Left renal cortex interstitium (tissue), 4 donors: ENCODE data around the gene SMYD3. TPM values are rescaled to one million over a fixed set of nuclear protein-coding genes. Genes with fewer than 3 reads are reported as not detected.
"Not testable (repeated sequence)": the region's sequence is repeated elsewhere in the genome, so short reads cannot be mapped to it uniquely, and the experiment has no call there.

Source experiments
- DNase-seq, 4 donors: peaks; one replicate each; pipeline ENCODE4 v3.0.0-alpha.2; 2013; ENCODE audit warnings: low read depth in 4 of 4, low spot score in 2 of 4, missing footprints in 1 of 4
- polyA plus RNA-seq, 4 donors: library from polyadenylated mRNA; unstranded; fragments of 120-200 nt; gene quantifications; one replicate each; pipeline ENCODE4 v1.2.1, GENCODE V29; 2013; ENCODE audit not compliant: insufficient read length in 4 of 4

The SMYD3 gene
- polyA plus RNA-seq, 4 donors = 23.8 to 31.7 (median 27.7) TPM

DNA sequence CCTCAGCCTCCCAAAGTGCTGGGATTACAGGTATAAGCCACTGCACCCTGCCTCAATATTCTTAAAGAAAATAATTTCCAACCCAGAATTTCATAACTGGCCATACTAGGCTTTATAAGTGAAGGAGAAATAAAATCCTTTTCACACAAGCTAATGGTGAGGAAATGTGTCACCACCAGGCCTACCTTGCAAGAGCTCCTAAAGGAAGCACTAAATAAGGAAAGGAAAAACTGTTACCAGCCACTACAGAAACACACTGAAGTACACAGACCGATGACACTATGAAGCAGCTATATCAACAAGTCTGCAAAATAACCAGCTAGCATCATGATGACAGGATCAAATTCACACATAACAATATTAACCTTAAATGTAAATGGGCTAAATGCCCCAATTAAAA lies 565.3 kb downstream of the SMYD3 start:
- not testable (repeated sequence) for DNase-seq

DNA sequence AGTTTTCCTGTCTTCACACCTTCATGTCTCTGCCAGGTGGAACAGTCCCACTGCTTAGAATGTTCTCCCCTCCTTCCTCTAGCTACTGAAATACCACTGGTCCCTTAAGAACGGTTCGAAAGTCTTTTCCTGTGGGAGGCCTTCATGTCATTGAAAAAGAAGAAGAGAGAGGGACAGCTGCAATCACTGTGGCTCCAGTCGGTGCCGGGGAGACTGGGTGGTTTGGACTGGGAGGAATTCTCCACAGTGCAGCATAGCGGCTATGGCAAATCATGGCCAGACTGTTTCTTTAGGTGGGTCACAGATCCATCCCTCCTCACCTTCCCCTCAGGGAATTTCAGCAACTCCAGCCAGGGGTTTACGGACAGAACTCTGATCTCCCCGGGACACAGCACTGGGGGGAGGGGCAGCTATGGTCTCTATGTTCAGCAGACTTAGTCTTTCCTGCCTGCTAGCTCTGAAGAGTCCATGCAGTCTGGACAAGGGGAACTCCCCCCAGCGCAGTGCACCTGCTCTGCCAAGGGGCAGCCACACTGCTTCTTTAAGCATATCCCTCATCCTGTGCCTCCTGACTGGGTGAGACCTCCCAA lies 567.2 kb downstream of the SMYD3 start:
- DNase-seq = no peak

DNA sequence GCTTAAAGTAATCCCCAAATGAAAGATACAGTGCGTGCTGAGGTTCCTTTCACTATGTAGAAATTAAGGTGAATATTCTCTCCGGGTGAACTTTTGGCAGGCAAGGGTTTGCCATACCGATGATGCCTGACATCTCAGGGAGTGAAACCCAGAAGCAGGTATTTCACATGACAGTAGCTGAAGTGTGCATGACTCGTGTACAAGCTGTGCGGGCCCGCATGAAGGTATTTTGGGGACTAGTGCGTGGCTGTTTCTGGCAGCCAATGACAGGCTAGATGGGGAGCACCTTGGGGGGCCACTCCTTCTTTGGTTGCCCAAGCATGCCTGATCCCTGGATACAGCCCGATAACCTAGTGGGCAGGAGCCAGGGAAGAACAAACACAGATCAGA lies 569.0 kb downstream of the SMYD3 start:
- no peak for DNase-seq

DNA sequence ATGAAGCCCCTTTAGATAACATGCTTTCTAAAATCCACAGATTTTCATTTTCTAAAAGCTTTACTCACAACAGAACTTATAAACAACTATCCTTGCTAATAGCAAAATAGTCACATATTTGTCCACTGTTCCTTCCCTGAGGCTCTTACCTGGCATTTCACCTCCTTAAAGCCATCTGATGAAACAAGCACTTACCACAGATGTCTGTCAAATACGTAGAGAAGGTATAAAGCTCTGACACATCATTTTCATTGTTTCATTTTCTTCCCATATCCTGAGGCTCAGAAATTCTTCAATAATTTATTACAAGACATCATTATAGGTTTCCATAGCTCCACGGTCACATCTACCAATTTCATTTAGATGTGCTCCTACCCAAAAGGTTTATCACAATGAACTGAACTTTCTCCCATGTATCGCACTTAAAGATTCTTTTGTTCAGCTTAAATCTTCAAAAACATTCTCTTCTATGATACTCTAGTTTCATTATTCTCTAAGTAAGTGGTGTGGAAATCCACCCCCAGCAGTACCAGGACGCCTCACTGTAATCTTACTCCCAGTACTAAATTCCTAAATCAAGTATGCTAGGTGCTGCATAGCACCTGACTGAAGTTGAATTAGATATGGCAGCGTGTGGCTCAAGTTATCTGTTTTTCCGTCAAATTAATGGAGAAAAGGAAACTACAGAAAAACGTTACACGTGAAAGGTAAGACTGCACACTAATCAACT lies 569.6 kb downstream of the SMYD3 start:
- DNase-seq = no peak

DNA sequence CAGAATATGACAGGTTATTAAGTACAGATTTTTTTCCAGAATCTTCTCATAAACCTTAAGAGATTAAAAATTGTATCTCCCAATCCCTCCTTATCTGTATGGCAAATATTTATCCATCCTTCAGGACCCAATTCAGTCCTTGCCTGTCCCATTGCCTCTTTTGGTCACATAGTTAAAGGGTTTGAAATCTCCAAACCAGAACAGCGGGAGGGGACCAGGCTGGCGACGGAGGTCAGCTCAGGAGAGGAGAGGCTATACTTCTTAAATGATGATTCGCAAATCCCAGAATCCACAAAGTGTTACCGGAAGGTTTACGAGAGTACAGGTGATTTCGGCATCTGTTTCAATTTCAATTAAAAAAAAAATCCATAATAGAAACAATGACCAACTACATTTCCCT lies 572.7 kb downstream of the SMYD3 start:
- no peak for DNase-seq

DNA sequence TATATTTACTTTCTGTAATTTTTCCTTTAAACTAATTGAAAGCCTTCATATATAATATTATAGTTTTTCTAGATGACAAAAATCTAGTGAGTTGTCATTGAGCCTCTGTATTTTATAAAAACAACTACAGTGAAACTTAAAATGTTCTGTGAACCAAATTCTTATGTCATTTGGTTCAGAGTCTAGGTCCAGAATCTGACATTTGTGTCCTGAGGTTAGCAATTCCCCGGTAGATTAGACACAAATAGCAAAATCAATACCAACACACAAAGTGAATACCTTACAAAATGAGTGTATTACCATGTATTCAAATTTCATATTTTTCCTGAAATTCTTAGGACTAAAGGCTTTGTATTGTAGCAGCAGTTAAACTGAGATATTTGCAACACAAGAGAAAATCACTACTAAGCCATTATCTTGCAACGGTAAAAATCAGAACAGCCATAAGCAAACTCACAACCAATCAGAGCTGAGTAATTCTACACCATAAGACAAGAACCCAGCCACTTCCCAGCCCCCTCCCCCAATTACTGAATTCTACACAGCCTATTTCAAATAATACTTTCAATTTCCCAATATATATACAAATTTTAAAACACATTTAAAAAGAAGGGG lies 573.5 kb downstream of the SMYD3 start:
- DNase-seq = no peak

GRCh38 chr1:245932302-245932972 lies 574.6 kb downstream of the SMYD3 start:
- no peak for DNase-seq

GRCh38 chr1:245931450-245931849 lies 575.6 kb downstream of the SMYD3 start:
- DNase-seq = no peak

DNA sequence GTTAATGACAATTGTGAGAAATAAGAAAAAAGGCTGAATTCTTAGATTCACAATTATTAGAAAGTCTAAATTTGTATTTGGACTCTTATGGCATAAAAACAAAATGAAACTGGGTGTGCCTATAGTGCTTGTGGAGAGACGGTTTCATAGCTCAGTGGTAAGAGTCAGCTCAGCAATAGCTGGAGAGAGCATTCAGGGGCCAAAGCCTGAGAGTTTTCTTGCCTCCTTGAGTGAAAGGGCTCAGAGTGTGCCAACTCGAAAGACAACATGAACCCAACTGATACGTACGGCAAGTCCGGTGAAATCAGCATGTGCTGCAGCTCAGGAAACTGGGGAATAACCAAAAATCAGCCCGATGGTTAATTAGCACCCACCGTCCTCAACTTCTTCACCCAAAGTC lies 577.9 kb downstream of the SMYD3 start:
- no peak for DNase-seq

DNA sequence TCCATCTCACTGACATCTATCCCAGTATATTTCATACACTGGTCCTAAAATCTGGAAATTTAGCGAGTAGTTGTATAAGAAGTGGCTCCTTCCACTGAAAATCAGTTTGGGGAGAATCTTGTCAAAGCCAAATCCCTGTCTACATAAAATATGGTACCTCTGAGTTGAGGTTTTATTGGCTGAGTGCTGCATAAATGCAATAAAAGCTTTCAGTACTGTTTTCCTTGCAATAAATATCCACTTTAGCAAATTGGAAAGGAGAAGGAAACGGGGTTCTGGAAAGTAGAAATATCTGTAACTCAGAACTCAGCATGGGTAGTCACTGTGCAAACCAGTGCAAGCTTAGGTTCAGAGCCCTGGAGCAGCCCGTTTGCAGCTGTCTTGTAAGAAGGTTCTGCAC lies 580.2 kb downstream of the SMYD3 start:
- DNase-seq = peak in 3 of 4 donors; percentile 5 to 44 (median 34)

DNA sequence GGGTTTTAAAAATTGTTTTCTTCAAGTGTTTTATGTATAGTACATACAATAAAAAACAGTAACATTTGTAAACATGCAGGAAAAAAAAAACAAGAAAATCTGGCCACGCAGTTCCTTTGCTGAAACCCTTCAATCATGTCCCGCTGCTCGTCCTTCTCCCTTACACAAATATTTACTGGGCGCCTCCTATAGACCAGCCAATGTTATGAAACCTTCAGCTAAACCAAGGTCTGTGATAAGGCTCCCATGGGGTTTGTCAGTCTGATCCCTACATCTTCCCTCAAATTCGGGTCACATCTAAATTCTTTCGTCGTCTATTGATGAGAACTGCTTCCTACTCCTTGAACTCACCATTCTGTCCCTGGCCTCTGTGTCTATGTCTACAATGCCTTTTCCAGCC lies 583.9 kb downstream of the SMYD3 start:
- DNase-seq = no peak

GRCh38 chr1:245921417-245921816 lies 585.7 kb downstream of the SMYD3 start:
- no peak for DNase-seq

DNA sequence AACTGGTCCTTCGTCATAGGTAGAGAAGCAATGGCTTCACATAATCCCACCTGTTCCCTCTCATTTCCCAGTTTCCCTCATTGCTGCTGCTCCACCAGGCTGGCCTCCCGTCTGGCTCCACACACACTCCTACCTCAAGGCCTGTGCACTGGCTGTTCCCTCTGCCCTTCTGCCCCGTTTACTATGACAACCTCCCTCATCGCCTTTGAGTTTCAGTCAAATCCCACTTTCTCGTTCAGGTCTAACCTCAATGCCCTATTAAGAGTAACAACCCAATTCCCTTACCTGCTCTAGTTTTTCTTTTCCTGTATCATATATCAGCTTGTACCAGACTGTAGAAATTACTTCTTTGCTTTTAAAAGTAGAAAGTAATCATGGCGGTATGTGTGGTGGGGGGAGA lies 589.7 kb downstream of the SMYD3 start:
- DNase-seq = no peak

GRCh38 chr1:245915841-245916240 lies 591.2 kb downstream of the SMYD3 start:
- no peak for DNase-seq

DNA sequence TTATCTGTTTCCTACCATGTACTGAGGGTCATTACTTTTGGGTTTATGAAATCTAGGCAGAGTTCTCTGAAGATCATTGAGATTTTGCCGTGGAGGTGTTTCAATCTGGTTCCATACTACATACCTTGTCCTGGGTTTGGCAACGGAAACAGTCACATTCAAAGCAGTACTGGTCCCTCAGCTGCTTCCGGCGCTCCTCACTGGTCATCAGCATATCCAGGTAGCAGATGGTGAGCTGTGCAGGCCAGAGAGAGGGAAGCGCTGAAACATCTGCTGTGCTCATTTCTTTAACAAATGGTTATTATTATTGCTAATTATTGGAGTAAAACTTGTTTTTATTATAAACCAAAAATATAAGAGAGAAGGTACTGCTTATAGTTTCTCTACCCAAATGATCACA lies 591.7 kb downstream of the SMYD3 start:
- DNase-seq = no peak

- DNase-seq = no peak
Measured at GRCh38 chr1:245908543-245908942, 598.5 kb downstream of the SMYD3 start.

DNA sequence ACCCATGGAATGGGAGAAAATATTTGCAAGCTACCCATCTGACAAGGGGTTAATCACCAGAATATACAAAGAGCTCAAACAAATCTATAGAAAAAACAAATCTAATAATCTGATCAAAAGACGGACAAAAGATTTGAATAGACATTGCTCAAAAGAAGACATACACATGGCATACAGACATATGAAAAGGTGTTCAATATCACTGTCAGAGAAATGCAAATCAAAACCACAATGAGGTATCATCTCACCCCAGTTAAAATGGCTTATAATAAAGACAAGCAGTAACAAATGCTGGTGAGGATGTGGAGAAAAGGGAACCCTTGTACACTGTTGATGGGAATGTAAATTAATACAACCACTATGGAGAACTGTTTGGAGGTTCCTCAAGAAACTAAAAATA lies 600.9 kb downstream of the SMYD3 start:
- no peak for DNase-seq

DNA sequence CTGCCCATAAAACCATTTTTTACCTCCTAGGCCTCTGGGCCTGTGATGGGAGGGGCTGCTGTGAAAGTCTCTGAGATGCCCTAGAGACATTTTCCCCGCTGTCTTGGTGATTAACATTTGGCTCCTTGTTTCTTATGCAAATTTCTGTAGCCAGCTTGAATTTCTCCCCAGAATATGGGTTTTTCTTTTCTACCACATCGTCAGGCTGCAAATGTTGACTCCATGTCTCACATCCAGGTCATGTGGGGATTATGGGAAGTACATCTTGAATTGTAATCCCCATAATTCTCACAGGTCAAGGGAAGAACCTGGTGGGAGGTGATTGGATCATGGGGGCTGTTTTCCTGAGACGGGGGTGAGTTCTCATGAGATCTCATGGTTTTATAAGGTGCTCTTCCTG lies 603.2 kb downstream of the SMYD3 start:
- no peak for DNase-seq

DNA sequence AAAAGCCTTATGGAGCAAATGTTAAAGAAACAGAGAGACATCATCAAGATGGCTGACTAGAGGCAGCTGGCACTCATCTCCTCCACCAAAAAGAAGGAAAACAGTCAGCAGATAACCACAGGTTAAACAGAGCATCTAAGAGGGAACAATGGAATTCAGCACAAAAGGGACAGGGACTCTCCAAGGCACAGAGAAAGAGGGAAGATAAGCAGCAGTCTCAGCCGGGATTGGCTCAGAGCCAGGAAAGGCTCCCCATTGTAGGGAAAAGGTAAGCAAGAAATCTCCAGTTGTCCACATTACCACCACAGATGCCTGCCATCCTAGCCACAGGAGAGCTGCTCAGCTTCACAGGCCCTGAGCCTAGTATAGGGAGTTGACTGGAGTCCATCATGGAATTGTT lies 605.5 kb downstream of the SMYD3 start:
- no peak for DNase-seq

DNA sequence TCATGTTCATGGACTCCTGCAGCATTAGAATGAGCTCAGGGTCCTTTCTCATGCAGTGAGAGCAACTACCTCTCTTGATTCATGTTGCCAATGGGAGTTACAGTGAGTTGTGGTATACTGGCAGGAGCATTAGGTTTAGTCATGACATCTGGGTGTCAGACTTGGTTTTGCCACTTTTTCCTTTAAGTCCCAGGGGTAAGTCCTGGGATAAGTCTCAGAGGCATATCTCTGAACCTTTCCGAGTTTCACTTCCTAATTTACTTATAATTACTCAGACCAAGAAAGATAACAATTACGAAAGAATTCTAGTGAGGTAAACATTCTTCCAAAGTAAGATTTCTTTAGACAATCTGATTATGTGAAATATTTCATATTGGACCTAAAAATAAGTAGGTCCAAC lies 606.0 kb downstream of the SMYD3 start:
- no peak for DNase-seq

DNA sequence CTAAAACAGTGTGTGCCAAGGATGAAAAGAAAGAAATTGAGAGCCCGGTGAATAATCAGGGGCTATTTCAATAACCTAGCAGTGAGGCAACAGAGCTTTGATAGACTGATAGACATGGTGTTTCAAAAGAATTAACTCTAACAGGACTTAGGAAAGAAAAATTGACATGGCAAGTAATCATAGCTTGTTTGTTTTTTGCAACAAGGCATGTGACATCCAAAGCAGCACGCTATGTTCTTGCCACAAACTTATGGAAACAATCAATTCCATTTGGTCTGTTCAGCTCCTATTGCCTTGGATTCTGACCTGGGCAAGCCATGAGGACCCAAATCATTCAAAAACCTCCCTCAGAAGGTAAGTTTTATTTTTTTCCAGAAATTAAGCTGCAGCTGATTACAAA lies 608.5 kb downstream of the SMYD3 start:
- DNase-seq = no peak

DNA sequence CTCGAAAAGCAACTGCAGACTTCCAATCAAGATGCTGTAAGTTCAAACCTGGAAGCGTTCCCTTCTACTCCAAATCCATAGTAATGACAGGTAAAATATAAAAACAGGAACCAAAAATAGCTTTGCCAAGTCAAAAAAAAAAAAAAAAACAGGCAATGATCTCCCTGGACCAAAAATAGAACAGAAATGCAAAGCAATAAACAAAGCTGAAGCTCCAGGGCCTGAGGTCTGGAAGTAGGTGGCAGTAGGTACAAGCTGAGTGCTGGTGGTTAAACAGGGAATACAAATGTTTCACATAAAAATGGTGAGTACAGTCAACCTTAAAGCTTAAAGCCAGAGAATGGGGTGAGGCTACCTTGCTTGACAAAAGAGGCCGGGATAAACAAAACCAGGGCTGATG lies 610.8 kb downstream of the SMYD3 start:
- no peak for DNase-seq
